Right atrium auricular region (tissue), 2 donors: ENCODE results near the gene GPLD1. TPM values are rescaled to one million over a fixed set of nuclear protein-coding genes. Genes with fewer than 3 reads are reported as not detected.
A peak's percentile ranks its signal among the peaks of the same experiment; 100 is the strongest.

Experiments
- DNase-seq: peaks from one replicate; pipeline ENCODE4 v3.0.0-alpha.2; 2019; ENCODE audit warnings: low spot score
- H3K27ac ChIP-seq, 2 donors: fragments of 200-600 bp; sonication (generic); 1 replicate in 1 of 2; 2 replicates in 1 of 2; pipeline ENCODE4 v1.5.1; 2016 to 2019
- H3K27me3 ChIP-seq, 2 donors: fragments of 200-600 bp; sonication (generic); one replicate each; pipeline versions ENCODE4 v1.5.1 to v1.6.0; 2017 to 2019
- H3K36me3 ChIP-seq: fragments of 200-600 bp; sonication (generic); one replicate; pipeline ENCODE4 v1.5.1; 2016
- H3K4me1 ChIP-seq, 2 donors: fragments of 200-600 bp; sonication (generic); one replicate each; pipeline versions ENCODE4 v1.5.1 to v1.6.0; 2017 to 2019
- H3K4me3 ChIP-seq, 2 donors: fragments of 200-600 bp; sonication (generic); 1 replicate in 1 of 2; 2 replicates in 1 of 2; pipeline ENCODE4 v1.5.1; 2017 to 2019; ENCODE audit warnings: mild to moderate bottlenecking in 1 of 2, moderate library complexity in 1 of 2
- H3K9me3 ChIP-seq, 2 donors: fragments of 200-600 bp; sonication (generic); one replicate each; pipeline ENCODE4 v1.5.1; 2019
- total RNA-seq, 2 donors: library from RNA; depleted of rRNA; stranded (reverse); fragments of >200 nt; gene quantifications; one replicate each; pipeline ENCODE4 v1.1.0, GENCODE V29; 2016
- TF ChIP-seq, protein P1 (sequence below), 2 donors: fragments of 200-600 bp; sonication (generic); IDR thresholded peaks; one replicate each; pipeline ENCODE4 v1.5.1; 2019; ENCODE audit warnings: antibody characterized with exemption in 2 of 2

The GPLD1 gene
- total RNA-seq, 2 donors from 2014 or later = 0.33 to 0.71 TPM

DNA sequence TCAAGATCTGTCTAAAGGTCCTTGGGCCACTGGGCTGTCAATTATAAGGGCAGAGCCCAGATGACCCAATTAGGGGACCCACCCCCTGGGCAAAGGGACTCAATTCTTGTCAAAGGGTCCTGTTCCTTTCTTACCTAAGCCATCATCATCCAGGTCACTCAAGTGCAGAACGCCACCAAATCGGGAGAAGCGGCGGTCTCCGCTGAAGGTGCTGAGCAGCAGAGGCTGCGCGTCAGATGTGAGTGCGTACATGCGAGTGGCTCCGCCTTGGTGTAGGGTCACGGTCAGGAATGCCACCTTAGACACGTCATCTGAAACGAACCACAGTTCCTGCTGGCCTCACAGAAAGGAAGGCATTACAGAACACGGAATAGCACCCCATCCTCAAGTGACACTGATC, 52.4 kb downstream of the GPLD1 start:
- Histone ChIP-seq H3K9me3 (no peaks in the 10 kb centered on the region), H3K27me3 (no peaks in the 10 kb centered on the region), H3K27ac (no peak overlapping the region), H3K4me3 (no peak overlapping the region), H3K36me3 (no peaks in the 10 kb centered on the region), H3K4me1 (no peaks in the 10 kb centered on the region)
- DNase-seq = no peak
- TF ChIP-seq, protein P1, sequence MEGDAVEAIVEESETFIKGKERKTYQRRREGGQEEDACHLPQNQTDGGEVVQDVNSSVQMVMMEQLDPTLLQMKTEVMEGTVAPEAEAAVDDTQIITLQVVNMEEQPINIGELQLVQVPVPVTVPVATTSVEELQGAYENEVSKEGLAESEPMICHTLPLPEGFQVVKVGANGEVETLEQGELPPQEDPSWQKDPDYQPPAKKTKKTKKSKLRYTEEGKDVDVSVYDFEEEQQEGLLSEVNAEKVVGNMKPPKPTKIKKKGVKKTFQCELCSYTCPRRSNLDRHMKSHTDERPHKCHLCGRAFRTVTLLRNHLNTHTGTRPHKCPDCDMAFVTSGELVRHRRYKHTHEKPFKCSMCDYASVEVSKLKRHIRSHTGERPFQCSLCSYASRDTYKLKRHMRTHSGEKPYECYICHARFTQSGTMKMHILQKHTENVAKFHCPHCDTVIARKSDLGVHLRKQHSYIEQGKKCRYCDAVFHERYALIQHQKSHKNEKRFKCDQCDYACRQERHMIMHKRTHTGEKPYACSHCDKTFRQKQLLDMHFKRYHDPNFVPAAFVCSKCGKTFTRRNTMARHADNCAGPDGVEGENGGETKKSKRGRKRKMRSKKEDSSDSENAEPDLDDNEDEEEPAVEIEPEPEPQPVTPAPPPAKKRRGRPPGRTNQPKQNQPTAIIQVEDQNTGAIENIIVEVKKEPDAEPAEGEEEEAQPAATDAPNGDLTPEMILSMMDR (IDR thresholded peaks at IDR 0.05) = no peak

DNA sequence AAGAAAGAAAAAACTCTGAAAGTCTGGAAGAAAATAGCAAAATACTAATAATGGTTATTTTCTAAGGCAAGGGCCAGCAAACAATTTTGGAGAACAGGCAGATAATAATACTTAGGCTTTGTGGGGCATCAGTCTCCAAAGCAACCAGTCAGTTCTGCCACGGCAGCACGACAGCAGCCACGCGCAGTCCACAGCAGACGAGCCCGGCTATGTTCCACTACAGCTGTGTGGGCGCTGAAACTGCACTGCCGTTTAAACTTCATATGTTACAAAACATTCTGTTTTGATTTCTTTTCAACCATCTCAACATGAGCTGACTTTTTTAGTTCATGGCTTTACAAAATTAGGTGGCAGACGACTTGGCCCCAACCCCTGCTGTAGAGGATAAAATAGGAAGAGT, 56.8 kb downstream of the GPLD1 start:
- H3K9me3 ChIP-seq = no peaks in the 10 kb centered on the region
- H3K27ac ChIP-seq = no peak overlapping the region
- TF ChIP-seq, protein P1 (IDR thresholded peaks at IDR 0.05) = no peak
- no peaks in the 10 kb centered on the region for H3K4me1 ChIP-seq
- no peaks in the 10 kb centered on the region for H3K36me3 ChIP-seq
- no peaks in the 10 kb centered on the region for H3K27me3 ChIP-seq
- DNase-seq = no peak
- H3K4me3 ChIP-seq = no peak overlapping the region

DNA sequence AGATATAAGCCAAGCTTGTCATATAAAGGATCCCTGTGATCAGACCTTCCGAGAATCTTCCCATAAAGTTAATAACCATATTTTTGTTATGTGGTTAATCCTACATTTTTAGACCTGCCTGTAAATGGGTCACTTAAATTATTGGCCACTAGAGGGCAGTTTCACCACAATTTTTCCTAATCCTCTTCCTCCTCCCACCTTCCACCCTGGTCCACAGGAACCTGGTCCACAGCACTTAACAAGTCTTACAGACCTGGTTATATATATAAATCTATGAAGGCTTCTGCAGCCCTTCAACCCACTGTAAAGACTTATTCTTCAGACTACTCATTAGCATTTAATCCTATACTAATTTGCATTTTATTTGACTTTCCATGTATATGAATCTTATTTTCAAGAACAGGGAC, 58.3 kb downstream of the GPLD1 start:
- no peak for DNase-seq
- no peaks in the 10 kb centered on the region for H3K27me3 ChIP-seq

DNA sequence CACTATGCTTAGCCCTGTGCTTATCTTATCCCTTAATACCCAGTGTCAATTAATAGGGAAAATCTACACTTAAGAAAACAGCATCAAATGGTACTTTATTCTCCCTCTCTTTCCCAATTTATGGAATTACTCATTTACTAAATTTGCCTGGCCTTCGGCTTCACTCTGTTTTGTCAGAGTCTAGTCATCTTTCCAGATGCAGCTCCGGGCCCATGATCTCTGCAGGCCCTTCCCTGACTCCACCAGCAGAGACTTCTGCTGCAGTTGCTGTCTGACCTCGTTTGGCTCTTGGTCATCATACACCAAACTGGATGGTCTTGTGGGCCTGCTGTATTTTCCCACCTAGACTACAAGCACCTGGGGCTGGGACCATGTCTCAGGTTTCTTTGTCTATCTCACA, 59.3 kb downstream of the GPLD1 start:
- Histone ChIP-seq H3K4me3 (no peak overlapping the region), H3K9me3 (no peaks in the 10 kb centered on the region), H3K27me3 (no peaks in the 10 kb centered on the region), H3K27ac (no peak overlapping the region), H3K4me1 (no peaks in the 10 kb centered on the region), H3K36me3 (peaks cover 18% of the 10 kb centered on the region)
- TF ChIP-seq, protein P1 (IDR thresholded peaks at IDR 0.05) = no peak
- no peak for DNase-seq

More for the DNA sequence above, 58.3 kb downstream of the GPLD1 start:
- peaks cover 9% of the 10 kb centered on the region for H3K36me3 ChIP-seq
- H3K9me3 ChIP-seq = no peaks in the 10 kb centered on the region
- no peak overlapping the region for H3K27ac ChIP-seq
- H3K4me3 ChIP-seq = no peak overlapping the region
- H3K4me1 ChIP-seq = no peaks in the 10 kb centered on the region
- TF ChIP-seq, protein P1 (IDR thresholded peaks at IDR 0.05) = peak; percentile 47 to 82

DNA sequence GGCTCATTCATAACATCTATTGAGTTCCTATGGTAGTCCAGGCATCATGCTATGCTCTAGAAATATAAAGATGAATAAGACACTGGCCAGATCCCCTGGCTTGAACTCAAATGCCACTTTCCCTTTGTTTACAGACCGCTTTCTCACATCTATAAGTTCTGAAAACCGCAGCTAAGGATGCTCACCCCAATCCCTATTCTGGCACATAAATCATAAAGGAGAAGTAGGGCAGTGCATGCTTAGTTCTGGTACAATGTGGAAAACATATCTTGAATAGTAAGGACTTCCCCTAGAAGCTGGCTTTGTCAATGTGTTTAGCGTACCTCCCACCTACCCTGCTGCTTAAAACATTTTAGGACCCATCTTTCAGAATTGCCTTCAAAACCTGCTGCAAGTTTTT, 60.2 kb downstream of the GPLD1 start:
- H3K27ac ChIP-seq = no peak overlapping the region
- peaks cover 27% of the 10 kb centered on the region for H3K36me3 ChIP-seq
- no peaks in the 10 kb centered on the region for H3K4me1 ChIP-seq
- no peak overlapping the region for H3K4me3 ChIP-seq
- DNase-seq = no peak
- no peaks in the 10 kb centered on the region for H3K27me3 ChIP-seq
- TF ChIP-seq, protein P1 (IDR thresholded peaks at IDR 0.05) = no peak
- no peaks in the 10 kb centered on the region for H3K9me3 ChIP-seq

DNA sequence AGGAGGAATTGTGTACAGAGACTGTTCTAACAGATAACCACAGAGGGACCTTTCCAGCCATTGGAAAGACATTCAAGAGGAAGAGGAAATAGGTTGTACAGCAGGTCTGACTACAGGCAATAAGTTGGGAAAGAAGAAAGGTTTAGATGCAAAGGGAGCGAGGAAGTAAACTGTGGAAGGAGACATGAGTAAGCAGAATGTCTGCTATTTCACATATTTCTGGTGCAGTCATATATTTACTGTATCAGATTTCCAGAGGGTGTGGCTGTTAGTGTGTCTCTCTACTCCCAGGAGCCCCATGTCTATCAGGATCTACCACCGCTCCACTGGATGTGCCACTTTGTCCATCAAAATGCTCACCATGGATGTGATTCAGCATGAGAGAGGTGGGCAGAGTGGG, 60.8 kb downstream of the GPLD1 start:
- no peak overlapping the region for H3K27ac ChIP-seq
- H3K4me1 ChIP-seq = no peaks in the 10 kb centered on the region
- H3K4me3 ChIP-seq = no peak overlapping the region
- no peaks in the 10 kb centered on the region for H3K9me3 ChIP-seq
- H3K36me3 ChIP-seq = peaks cover 32% of the 10 kb centered on the region
- TF ChIP-seq, protein P1 (IDR thresholded peaks at IDR 0.05) = no peak
- H3K27me3 ChIP-seq = no peaks in the 10 kb centered on the region
- no peak for DNase-seq
